ENCODE measurements around the gene MED12L.

MED12L gene

GRCh38 chr3:151303751-151304150 lies 218.3 kb downstream of the MED12L start:
- no peak for ATAC-seq
- TF ChIP-seq SNAI2 (CRISPR knock-in tag; IDR thresholded peaks at IDR 0.05): no peak

GRCh38 chr3:151305060-151305774 lies 219.8 kb downstream of the MED12L start:
- TF ChIP-seq ISL1 (CRISPR knock-in tag; IDR thresholded peaks at IDR 0.05) (peak; percentile 69), ZNF8 (CRISPR knock-in tag; IDR thresholded peaks at IDR 0.05) (peak; percentile 22; the same call in 1 of the 2 replicates), PPARA (CRISPR knock-in tag; IDR thresholded peaks at IDR 0.05; ENCODE audit: borderline replicate concordance) (no peak), SNAI2 (CRISPR knock-in tag; IDR thresholded peaks at IDR 0.05) (no peak)
- TF ChIP-seq, protein P1, sequence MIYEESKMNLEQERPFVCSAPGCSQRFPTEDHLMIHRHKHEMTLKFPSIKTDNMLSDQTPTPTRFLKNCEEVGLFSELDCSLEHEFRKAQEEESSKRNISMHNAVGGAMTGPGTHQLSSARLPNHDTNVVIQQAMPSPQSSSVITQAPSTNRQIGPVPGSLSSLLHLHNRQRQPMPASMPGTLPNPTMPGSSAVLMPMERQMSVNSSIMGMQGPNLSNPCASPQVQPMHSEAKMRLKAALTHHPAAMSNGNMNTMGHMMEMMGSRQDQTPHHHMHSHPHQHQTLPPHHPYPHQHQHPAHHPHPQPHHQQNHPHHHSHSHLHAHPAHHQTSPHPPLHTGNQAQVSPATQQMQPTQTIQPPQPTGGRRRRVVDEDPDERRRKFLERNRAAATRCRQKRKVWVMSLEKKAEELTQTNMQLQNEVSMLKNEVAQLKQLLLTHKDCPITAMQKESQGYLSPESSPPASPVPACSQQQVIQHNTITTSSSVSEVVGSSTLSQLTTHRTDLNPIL (CRISPR knock-in tag; IDR thresholded peaks at IDR 0.05; ENCODE audit: low read depth): peak; percentile 69
- TF ChIP-seq, protein P2, sequence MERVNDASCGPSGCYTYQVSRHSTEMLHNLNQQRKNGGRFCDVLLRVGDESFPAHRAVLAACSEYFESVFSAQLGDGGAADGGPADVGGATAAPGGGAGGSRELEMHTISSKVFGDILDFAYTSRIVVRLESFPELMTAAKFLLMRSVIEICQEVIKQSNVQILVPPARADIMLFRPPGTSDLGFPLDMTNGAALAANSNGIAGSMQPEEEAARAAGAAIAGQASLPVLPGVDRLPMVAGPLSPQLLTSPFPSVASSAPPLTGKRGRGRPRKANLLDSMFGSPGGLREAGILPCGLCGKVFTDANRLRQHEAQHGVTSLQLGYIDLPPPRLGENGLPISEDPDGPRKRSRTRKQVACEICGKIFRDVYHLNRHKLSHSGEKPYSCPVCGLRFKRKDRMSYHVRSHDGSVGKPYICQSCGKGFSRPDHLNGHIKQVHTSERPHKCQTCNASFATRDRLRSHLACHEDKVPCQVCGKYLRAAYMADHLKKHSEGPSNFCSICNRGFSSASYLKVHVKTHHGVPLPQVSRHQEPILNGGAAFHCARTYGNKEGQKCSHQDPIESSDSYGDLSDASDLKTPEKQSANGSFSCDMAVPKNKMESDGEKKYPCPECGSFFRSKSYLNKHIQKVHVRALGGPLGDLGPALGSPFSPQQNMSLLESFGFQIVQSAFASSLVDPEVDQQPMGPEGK (CRISPR knock-in tag; IDR thresholded peaks at IDR 0.05; ENCODE audit: borderline replicate concordance): peak; percentile 93; the same call in 1 of the 2 replicates
- peak; percentile 96 for ATAC-seq

DNA sequence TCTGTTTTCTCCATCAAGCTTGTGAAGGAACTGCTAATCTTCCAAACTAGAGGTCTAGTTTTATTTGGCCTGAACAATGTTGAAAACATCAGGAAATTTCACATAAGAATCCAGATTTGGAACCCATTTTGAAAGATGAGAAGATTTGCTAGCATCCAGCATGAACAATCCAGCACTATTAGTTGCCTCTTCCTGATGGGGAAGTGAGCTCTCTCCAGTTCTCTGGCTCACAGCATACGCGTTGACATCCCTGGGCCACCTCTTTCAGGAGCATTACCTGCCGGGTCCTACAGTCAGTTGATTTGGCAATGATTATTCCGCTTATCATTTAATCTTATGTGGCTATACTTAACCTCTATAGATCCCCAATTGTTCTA lies 220.3 kb downstream of the MED12L start:
- no peak for TF ChIP-seq TCF4 (CRISPR knock-in tag; IDR thresholded peaks at IDR 0.05; ENCODE audit: borderline replicate concordance)
- no peak for TF ChIP-seq ZFP30 (CRISPR knock-in tag; IDR thresholded peaks at IDR 0.05)
- TF ChIP-seq SNAI2 (CRISPR knock-in tag; IDR thresholded peaks at IDR 0.05): no peak
- TF ChIP-seq ARNTL (CRISPR knock-in tag; IDR thresholded peaks at IDR 0.05; ENCODE audit: borderline replicate concordance, low read depth): no peak
- TF ChIP-seq ISL1 (CRISPR knock-in tag; IDR thresholded peaks at IDR 0.05): no peak
- ATAC-seq: peak; percentile 55

DNA sequence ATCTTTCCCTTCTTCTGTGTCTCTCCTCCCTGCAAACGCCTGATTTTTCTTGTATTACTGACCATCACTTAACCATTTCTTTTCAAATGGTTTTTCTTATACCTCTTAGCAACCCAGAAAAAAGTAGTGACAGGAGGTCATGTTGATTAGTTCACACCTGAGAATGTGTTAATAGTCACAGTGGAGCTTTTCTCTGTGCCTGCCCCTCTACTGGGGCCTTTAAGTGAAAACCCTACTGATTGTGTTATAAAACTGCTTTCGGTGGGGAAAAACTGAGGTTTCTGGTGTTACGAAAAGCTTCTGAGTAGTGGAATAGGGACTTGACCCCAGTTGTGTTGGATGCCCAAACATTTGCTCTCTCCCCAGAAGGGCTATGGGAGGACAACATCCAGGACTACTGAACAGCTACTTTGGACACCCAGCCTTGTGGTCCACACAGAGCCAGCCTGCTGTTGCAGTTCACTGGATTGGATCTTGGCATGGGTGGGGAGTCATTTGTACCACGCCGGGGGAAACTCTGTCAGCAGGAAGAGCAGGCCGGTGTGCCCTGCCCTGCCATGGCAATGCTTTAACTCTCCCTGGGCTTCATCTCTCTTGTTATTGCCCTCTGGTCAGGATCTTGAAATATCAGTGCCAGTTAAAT lies 220.8 kb downstream of the MED12L start:
- TF ChIP-seq ESRRG (CRISPR knock-in tag; IDR thresholded peaks at IDR 0.05) (no peak), RARB (CRISPR knock-in tag; IDR thresholded peaks at IDR 0.05) (no peak), ZNF565 (CRISPR knock-in tag; conservative IDR thresholded peaks at IDR 0.05; ENCODE audit: low read depth) (no peak), SNAI2 (CRISPR knock-in tag; IDR thresholded peaks at IDR 0.05) (no peak), PPARA (CRISPR knock-in tag; IDR thresholded peaks at IDR 0.05; ENCODE audit: borderline replicate concordance) (no peak)

GRCh38 chr3:151307131-151307530 lies 221.7 kb downstream of the MED12L start:
- no peak for ATAC-seq
- TF ChIP-seq ZFP3 (CRISPR knock-in tag; IDR thresholded peaks at IDR 0.05) (no peak), ZNF70 (CRISPR knock-in tag; IDR thresholded peaks at IDR 0.05) (no peak), TOX (CRISPR knock-in tag; IDR thresholded peaks at IDR 0.05; ENCODE audit: borderline replicate concordance) (no peak), RARB (CRISPR knock-in tag; IDR thresholded peaks at IDR 0.05) (no peak), OSR1 (CRISPR knock-in tag; IDR thresholded peaks at IDR 0.05) (no peak), GLIS3 (CRISPR knock-in tag; IDR thresholded peaks at IDR 0.05) (no peak), BACH2 (CRISPR knock-in tag; IDR thresholded peaks at IDR 0.05; ENCODE audit: borderline replicate concordance) (no peak), PPARA (CRISPR knock-in tag; IDR thresholded peaks at IDR 0.05; ENCODE audit: borderline replicate concordance) (no peak), TSHZ2 (CRISPR knock-in tag; IDR thresholded peaks at IDR 0.05) (no peak), POU6F1 (CRISPR knock-in tag; IDR thresholded peaks at IDR 0.05; ENCODE audit: borderline replicate concordance, low read depth) (no peak), ZC3H10 (CRISPR knock-in tag; IDR thresholded peaks at IDR 0.05) (no peak), ZNF565 (CRISPR knock-in tag; conservative IDR thresholded peaks at IDR 0.05; ENCODE audit: low read depth) (no peak), ESRRG (CRISPR knock-in tag; IDR thresholded peaks at IDR 0.05) (no peak), ISL1 (CRISPR knock-in tag; IDR thresholded peaks at IDR 0.05) (no peak), ARNTL (CRISPR knock-in tag; IDR thresholded peaks at IDR 0.05; ENCODE audit: borderline replicate concordance, low read depth) (no peak), TCF4 (CRISPR knock-in tag; IDR thresholded peaks at IDR 0.05; ENCODE audit: borderline replicate concordance) (no peak)
- TF ChIP-seq, protein P3, sequence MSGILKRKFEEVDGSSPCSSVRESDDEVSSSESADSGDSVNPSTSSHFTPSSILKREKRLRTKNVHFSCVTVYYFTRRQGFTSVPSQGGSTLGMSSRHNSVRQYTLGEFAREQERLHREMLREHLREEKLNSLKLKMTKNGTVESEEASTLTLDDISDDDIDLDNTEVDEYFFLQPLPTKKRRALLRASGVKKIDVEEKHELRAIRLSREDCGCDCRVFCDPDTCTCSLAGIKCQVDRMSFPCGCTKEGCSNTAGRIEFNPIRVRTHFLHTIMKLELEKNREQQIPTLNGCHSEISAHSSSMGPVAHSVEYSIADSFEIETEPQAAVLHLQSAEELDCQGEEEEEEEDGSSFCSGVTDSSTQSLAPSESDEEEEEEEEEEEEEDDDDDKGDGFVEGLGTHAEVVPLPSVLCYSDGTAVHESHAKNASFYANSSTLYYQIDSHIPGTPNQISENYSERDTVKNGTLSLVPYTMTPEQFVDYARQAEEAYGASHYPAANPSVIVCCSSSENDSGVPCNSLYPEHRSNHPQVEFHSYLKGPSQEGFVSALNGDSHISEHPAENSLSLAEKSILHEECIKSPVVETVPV (CRISPR knock-in tag; IDR thresholded peaks at IDR 0.05): no peak
- TF ChIP-seq, protein P2 (CRISPR knock-in tag; IDR thresholded peaks at IDR 0.05; ENCODE audit: borderline replicate concordance): no peak

More for the DNA sequence above, 220.8 kb downstream of the MED12L start:
- no peak for ATAC-seq
